Mesodermal cell (in vitro differentiated cells): ENCODE data around the gene STX2.

Experiments
- H3K27ac ChIP-seq: 2 replicates; pipeline ENCODE4 v1.7.0; 2013; ENCODE audit warnings: mild to moderate bottlenecking, low read depth, low read length, moderate library complexity; ENCODE audit not compliant: severe bottlenecking
- H3K36me3 ChIP-seq: 2 replicates; pipeline ENCODE4 v1.7.1; 2013; ENCODE audit warnings: mild to moderate bottlenecking, low read length, moderate library complexity; ENCODE audit not compliant: control insufficient read depth, insufficient read depth
- H3K4me1 ChIP-seq: one replicate; pipeline ENCODE4 v1.7.1; 2013; ENCODE audit warnings: mild to moderate bottlenecking, low read length; ENCODE audit not compliant: insufficient read depth, control insufficient read depth, poor library complexity, severe bottlenecking
- H3K4me3 ChIP-seq: 2 replicates; pipeline ENCODE4 v1.7.0; 2013; ENCODE audit warnings: low read length, control low read depth, mild to moderate bottlenecking; ENCODE audit not compliant: insufficient read depth, poor library complexity, severe bottlenecking; ENCODE audit errors: extremely low read depth
- H3K9me3 ChIP-seq: 2 replicates; pipeline ENCODE4 v1.7.1; 2013; ENCODE audit warnings: mild to moderate bottlenecking, low read length, moderate library complexity; ENCODE audit not compliant: control insufficient read depth
- WGBS, 2 experiments: methylation state at CpG; one replicate each; pipeline ENCODE4 v1.1.5; 2013; ENCODE audit warnings: missing lambda C conversion rate in 2 of 2; ENCODE audit not compliant: insufficient coverage in 2 of 2; 5-methylcytosine and 5-hydroxymethylcytosine counted together

Gene STX2

DNA sequence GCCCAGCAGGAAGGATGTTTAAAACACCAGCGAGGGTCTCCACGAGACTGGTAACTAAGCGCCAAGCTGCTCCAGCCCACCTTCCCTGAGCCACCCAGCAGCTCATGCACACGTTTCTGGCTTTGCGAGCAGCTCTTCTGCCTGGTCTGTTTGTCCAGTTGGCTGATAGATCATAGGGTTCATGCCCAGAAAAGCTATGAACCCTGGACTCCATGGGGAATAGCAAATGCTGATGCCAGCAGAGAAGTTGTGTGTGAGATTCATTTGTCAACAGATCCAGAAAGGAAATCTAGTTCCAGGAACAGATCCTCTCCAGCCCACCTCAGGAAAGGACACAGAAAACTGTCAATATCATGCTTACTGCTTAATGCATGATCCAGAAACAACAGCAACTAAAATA lies 94.8 kb downstream of the STX2 start:
- no peaks in the 10 kb centered on the region for H3K36me3 ChIP-seq
- no peak overlapping the region for H3K27ac ChIP-seq
- WGBS, 2 experiments: 69 to 75% methylated on average over 4 to 5 of the region's 5 CpGs
- H3K4me3 ChIP-seq: no peak overlapping the region
- no peaks in the 10 kb centered on the region for H3K9me3 ChIP-seq
- no peaks in the 10 kb centered on the region for H3K4me1 ChIP-seq

DNA sequence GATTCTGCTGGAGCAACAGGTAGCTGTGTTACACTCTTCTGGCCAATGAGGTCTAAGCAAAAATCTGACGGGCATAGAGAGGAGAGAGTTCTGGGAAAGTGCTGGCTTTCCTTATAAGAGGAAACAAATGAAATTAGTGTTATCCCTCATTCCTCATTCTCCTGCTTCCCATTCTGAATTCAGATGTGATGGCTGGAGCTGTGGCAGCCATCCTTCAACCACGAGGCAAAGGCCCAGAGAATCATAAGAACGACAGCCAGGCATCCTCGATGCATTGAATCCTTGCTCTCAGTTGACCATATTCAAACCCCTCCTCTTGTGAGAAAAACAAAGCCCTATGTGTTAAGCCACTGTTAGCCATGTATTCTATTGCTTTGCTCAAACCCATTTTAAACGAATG lies 95.4 kb downstream of the STX2 start:
- no peaks in the 10 kb centered on the region for H3K36me3 ChIP-seq
- H3K4me1 ChIP-seq: no peaks in the 10 kb centered on the region
- H3K9me3 ChIP-seq: no peaks in the 10 kb centered on the region
- no peak overlapping the region for H3K4me3 ChIP-seq
- no peak overlapping the region for H3K27ac ChIP-seq
- 80 to 88% methylated on average over 1 to 4 of the region's 5 CpGs for WGBS, 2 experiments

DNA sequence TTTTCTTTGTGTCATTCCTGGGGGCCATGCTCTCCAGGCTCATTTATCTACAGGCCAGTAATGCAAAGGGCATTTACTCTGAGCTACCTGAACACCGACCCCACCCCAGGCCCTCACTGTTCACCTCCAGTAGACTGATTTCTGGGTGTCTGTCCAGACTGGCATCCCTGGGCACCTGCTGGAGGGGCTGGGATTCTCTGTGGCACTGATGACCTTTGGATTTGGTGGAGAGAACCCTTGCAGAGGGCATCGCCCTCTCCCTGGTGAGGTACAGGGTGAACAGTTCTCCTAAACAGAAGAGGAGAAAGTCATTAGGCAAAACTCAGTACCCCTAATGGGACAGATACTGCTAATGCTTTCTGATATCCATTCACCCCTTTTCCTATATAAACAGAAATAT lies 95.9 kb downstream of the STX2 start:
- WGBS, 2 experiments: 80 to 83% methylated on average over 1 of the region's 2 CpGs
- H3K27ac ChIP-seq: no peak overlapping the region
- no peaks in the 10 kb centered on the region for H3K36me3 ChIP-seq
- H3K4me3 ChIP-seq: no peak overlapping the region
- H3K4me1 ChIP-seq: no peaks in the 10 kb centered on the region
- H3K9me3 ChIP-seq: no peaks in the 10 kb centered on the region

DNA sequence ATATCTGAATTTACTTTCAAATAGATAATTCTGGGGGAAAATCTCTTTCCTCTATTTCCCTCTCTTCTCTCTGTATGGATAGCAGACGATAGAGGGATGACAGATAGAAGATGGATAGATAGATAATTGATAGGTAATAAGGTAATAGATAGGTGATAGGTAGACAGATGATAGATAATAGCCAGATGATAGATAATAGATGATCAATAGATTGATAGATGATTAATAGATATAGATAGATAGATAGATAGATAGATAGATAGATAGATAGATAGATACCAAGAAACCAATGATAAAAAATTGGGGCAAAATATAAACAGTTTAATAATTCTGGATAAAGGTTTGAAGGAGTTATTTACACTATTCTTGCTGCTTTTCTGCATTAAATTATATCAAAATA lies 96.3 kb downstream of the STX2 start:
- Histone ChIP-seq H3K27ac (no peak overlapping the region), H3K4me1 (no peaks in the 10 kb centered on the region), H3K9me3 (no peaks in the 10 kb centered on the region), H3K4me3 (no peak overlapping the region), H3K36me3 (no peaks in the 10 kb centered on the region)
- WGBS, 2 experiments: 100% methylated on average over 1 of the region's 1 CpG; no CpG with 5 or more reads in 1 of the 2 experiments

DNA sequence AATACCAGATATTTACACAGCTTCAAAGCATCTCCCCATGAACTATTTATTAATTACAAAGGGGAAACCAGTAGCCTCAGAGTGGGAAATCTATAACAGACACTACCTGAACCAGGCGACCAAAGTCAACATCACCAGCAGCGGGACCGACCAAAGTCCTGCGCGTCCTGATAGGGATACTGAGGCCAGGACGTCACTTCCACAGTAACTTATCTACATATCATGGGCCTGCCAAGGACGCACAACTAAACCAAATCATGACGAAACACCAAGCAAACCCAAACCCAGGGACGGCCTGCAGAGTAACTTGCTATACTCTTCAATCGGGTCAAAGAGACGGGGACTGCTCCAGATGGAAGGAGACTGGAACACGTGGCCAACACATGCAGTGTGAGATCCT lies 96.9 kb downstream of the STX2 start:
- Histone ChIP-seq H3K9me3 (no peaks in the 10 kb centered on the region), H3K36me3 (no peaks in the 10 kb centered on the region), H3K4me3 (no peak overlapping the region), H3K27ac (no peak overlapping the region), H3K4me1 (no peaks in the 10 kb centered on the region)
- 90 to 94% methylated on average over 12 of the region's 12 CpGs for WGBS, 2 experiments
